ENCODE data around the gene LRCH3.
"Not testable (repeated sequence)": the region's sequence is repeated elsewhere in the genome, so short reads cannot be mapped to it uniquely, and the experiment has no call there.

DNA sequence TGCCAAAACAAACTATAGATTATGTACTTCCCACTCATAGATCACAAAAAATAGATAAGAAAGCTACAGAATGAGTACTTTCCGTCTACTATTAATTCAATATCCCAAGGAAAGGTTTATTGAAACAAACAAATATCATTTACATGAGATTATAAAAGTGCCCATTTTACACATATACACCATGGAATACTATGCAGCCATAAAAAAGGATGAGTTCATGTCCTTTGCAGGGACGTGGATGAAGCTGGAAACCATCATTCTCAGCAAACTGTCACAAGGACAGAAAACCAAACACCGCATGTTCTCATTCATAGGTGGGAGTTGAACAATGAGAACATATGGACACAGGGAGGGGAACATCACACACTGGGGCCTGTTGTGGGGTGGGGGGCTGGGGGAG is 136.5 kb downstream of the LRCH3 start:
- TF ChIP-seq, protein P1, sequence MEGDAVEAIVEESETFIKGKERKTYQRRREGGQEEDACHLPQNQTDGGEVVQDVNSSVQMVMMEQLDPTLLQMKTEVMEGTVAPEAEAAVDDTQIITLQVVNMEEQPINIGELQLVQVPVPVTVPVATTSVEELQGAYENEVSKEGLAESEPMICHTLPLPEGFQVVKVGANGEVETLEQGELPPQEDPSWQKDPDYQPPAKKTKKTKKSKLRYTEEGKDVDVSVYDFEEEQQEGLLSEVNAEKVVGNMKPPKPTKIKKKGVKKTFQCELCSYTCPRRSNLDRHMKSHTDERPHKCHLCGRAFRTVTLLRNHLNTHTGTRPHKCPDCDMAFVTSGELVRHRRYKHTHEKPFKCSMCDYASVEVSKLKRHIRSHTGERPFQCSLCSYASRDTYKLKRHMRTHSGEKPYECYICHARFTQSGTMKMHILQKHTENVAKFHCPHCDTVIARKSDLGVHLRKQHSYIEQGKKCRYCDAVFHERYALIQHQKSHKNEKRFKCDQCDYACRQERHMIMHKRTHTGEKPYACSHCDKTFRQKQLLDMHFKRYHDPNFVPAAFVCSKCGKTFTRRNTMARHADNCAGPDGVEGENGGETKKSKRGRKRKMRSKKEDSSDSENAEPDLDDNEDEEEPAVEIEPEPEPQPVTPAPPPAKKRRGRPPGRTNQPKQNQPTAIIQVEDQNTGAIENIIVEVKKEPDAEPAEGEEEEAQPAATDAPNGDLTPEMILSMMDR (IDR thresholded peaks at IDR 0.05) = not testable (repeated sequence)
- TF ChIP-seq POLR2AphosphoS5 (IDR thresholded peaks at IDR 0.05) = not testable (repeated sequence)
